ENCODE data around the gene RTKN.

RTKN gene

GRCh38 chr2:74399785-74400184 is 42.0 kb downstream of the RTKN start:
- no peak for DNase-seq

GRCh38 chr2:74396149-74396548 is 45.6 kb downstream of the RTKN start:
- Mint-ChIP-seq H3K9me3 (no peaks in the 10 kb centered on the region), H3K27me3 (peaks cover 5% of the 10 kb centered on the region), H3K4me1 (peaks cover 4% of the 10 kb centered on the region), H3K27ac (no peak overlapping the region), H3K4me3 (no peak overlapping the region), H3K36me3 (ENCODE audit: low read depth) (no peaks in the 10 kb centered on the region)
- no peak for DNase-seq
- ATAC-seq: no peak

More at GRCh38 chr2:74399785-74400184, 42.0 kb downstream of the RTKN start:
- H3K36me3 Mint-ChIP-seq (ENCODE audit: low read depth): no peaks in the 10 kb centered on the region
- no peaks in the 10 kb centered on the region for H3K4me1 Mint-ChIP-seq
- H3K27me3 Mint-ChIP-seq: peaks cover 3% of the 10 kb centered on the region
- ATAC-seq: no peak
- no peak overlapping the region for H3K27ac Mint-ChIP-seq
- no peaks in the 10 kb centered on the region for H3K9me3 Mint-ChIP-seq
- H3K4me3 Mint-ChIP-seq: no peak overlapping the region

- Mint-ChIP-seq H3K36me3 (ENCODE audit: low read depth) (no peaks in the 10 kb centered on the region), H3K4me3 (no peak overlapping the region), H3K27me3 (peaks cover 5% of the 10 kb centered on the region), H3K4me1 (peaks cover 6% of the 10 kb centered on the region), H3K27ac (no peak overlapping the region), H3K9me3 (no peaks in the 10 kb centered on the region)
- no peak for ATAC-seq
- no peak for DNase-seq
These were observed 48.2 kb downstream of the RTKN start for GRCh38 chr2:74393525-74393924.

GRCh38 chr2:74392449-74392743 is 49.3 kb downstream of the RTKN start:
- Mint-ChIP-seq H3K36me3 (ENCODE audit: low read depth) (no peaks in the 10 kb centered on the region), H3K27me3 (peaks cover 5% of the 10 kb centered on the region), H3K4me3 (no peak overlapping the region), H3K4me1 (peaks cover 6% of the 10 kb centered on the region), H3K27ac (no peak overlapping the region), H3K9me3 (no peaks in the 10 kb centered on the region)
- no peak for ATAC-seq
- DNase-seq: no peak

- ATAC-seq: peak; percentile 81
- peaks cover 5% of the 10 kb centered on the region for H3K27me3 Mint-ChIP-seq
These were observed 49.9 kb downstream of the RTKN start for GRCh38 chr2:74391580-74392448.

GRCh38 chr2:74391209-74391579 is 50.5 kb downstream of the RTKN start:
- Mint-ChIP-seq H3K4me1 (peaks cover 6% of the 10 kb centered on the region), H3K27me3 (peaks cover 5% of the 10 kb centered on the region), H3K27ac (peak overlapping the region; percentile 88), H3K36me3 (ENCODE audit: low read depth) (no peaks in the 10 kb centered on the region), H3K9me3 (no peaks in the 10 kb centered on the region), H3K4me3 (no peak overlapping the region)
- ATAC-seq (peak; percentile 34), DNase-seq (no peak)

More at GRCh38 chr2:74391580-74392448, 49.9 kb downstream of the RTKN start:
- Mint-ChIP-seq H3K36me3 (ENCODE audit: low read depth) (no peaks in the 10 kb centered on the region), H3K4me1 (peaks cover 6% of the 10 kb centered on the region), H3K9me3 (no peaks in the 10 kb centered on the region), H3K4me3 (no peak overlapping the region), H3K27ac (peak overlapping the region; percentile 99)
- DNase-seq: peak; percentile 97

GRCh38 chr2:74390606-74391005 is 51.1 kb downstream of the RTKN start:
- ATAC-seq: no peak
- Mint-ChIP-seq H3K4me3 (no peak overlapping the region), H3K27me3 (peaks cover 5% of the 10 kb centered on the region), H3K4me1 (peaks cover 6% of the 10 kb centered on the region), H3K9me3 (no peaks in the 10 kb centered on the region), H3K36me3 (ENCODE audit: low read depth) (no peaks in the 10 kb centered on the region), H3K27ac (no peak overlapping the region)
- DNase-seq: no peak

GRCh38 chr2:74387346-74387745 is 54.4 kb downstream of the RTKN start:
- Mint-ChIP-seq H3K4me1 (peaks cover 6% of the 10 kb centered on the region), H3K27me3 (no peaks in the 10 kb centered on the region), H3K36me3 (ENCODE audit: low read depth) (no peaks in the 10 kb centered on the region), H3K4me3 (no peak overlapping the region), H3K27ac (no peak overlapping the region), H3K9me3 (no peaks in the 10 kb centered on the region)
- no peak for ATAC-seq
- no peak for DNase-seq

GRCh38 chr2:74385396-74385795 is 56.3 kb downstream of the RTKN start:
- H3K27ac Mint-ChIP-seq: no peak overlapping the region
- peaks cover 2% of the 10 kb centered on the region for H3K36me3 Mint-ChIP-seq (ENCODE audit: low read depth)
- H3K4me1 Mint-ChIP-seq: peaks cover 12% of the 10 kb centered on the region
- no peaks in the 10 kb centered on the region for H3K27me3 Mint-ChIP-seq
- H3K9me3 Mint-ChIP-seq: no peaks in the 10 kb centered on the region
- ATAC-seq (no peak), DNase-seq (no peak)
- no peak overlapping the region for H3K4me3 Mint-ChIP-seq

GRCh38 chr2:74384051-74384450 is 57.7 kb downstream of the RTKN start:
- peaks cover 14% of the 10 kb centered on the region for H3K4me1 Mint-ChIP-seq
- no peaks in the 10 kb centered on the region for H3K9me3 Mint-ChIP-seq
- H3K27me3 Mint-ChIP-seq: no peaks in the 10 kb centered on the region
- no peak for DNase-seq
- ATAC-seq: no peak
- peaks cover 2% of the 10 kb centered on the region for H3K36me3 Mint-ChIP-seq (ENCODE audit: low read depth)
- no peak overlapping the region for H3K4me3 Mint-ChIP-seq
- no peak overlapping the region for H3K27ac Mint-ChIP-seq

- Mint-ChIP-seq H3K4me3 (no peak overlapping the region), H3K27ac (no peak overlapping the region), H3K9me3 (no peaks in the 10 kb centered on the region), H3K4me1 (peaks cover 17% of the 10 kb centered on the region), H3K36me3 (ENCODE audit: low read depth) (peaks cover 5% of the 10 kb centered on the region), H3K27me3 (no peaks in the 10 kb centered on the region)
- no peak for ATAC-seq
- DNase-seq: no peak
These were observed 58.5 kb downstream of the RTKN start for GRCh38 chr2:74383254-74383653.

- peaks cover 15% of the 10 kb centered on the region for H3K36me3 Mint-ChIP-seq (ENCODE audit: low read depth)
- H3K4me1 Mint-ChIP-seq: peaks cover 17% of the 10 kb centered on the region
- ATAC-seq (no peak), DNase-seq (no peak)
- H3K27ac Mint-ChIP-seq: no peak overlapping the region
- H3K9me3 Mint-ChIP-seq: no peaks in the 10 kb centered on the region
- no peaks in the 10 kb centered on the region for H3K27me3 Mint-ChIP-seq
- no peak overlapping the region for H3K4me3 Mint-ChIP-seq
These were observed 60.0 kb downstream of the RTKN start for GRCh38 chr2:74381751-74382150.

GRCh38 chr2:74379851-74380789 is 61.6 kb downstream of the RTKN start, which contains the start of gene DCTN1:
Gene DCTN1 (minus strand): TSS chr2:74380311. CDS start chr2:74380037, 274 bp downstream.
- Mint-ChIP-seq H3K36me3 (ENCODE audit: low read depth) (peaks cover 15% of the 10 kb centered on the region), H3K9me3 (no peaks in the 10 kb centered on the region), H3K4me3 (no peak within 1 kb of the TSS), H3K4me1 (peaks cover 17% of the 10 kb centered on the region), H3K27me3 (no peaks in the 10 kb centered on the region), H3K27ac (no peak within 1 kb of the TSS)
- peak; percentile 18 for DNase-seq
- peak; percentile 65 for ATAC-seq

GRCh38 chr2:74378007-74378406 is 63.7 kb downstream of the RTKN start:
- no peak for DNase-seq
- no peak for ATAC-seq
- no peak overlapping the region for H3K4me3 Mint-ChIP-seq
- peaks cover 15% of the 10 kb centered on the region for H3K36me3 Mint-ChIP-seq (ENCODE audit: low read depth)
- no peaks in the 10 kb centered on the region for H3K27me3 Mint-ChIP-seq
- H3K9me3 Mint-ChIP-seq: no peaks in the 10 kb centered on the region
- peaks cover 17% of the 10 kb centered on the region for H3K4me1 Mint-ChIP-seq
- H3K27ac Mint-ChIP-seq: no peak overlapping the region

GRCh38 chr2:74375838-74376237 is 65.9 kb downstream of the RTKN start:
- Mint-ChIP-seq H3K27ac (no peak overlapping the region), H3K9me3 (no peaks in the 10 kb centered on the region), H3K4me1 (peaks cover 8% of the 10 kb centered on the region), H3K4me3 (no peak overlapping the region), H3K27me3 (no peaks in the 10 kb centered on the region), H3K36me3 (ENCODE audit: low read depth) (peaks cover 13% of the 10 kb centered on the region)
- DNase-seq (no peak), ATAC-seq (no peak)

Data from activated naive CD8-positive, alpha-beta T cell treated with anti-CD3 and anti-CD28 coated beads, Interleukin-2, amount 50 U/mL, for 24 hours (primary cell).